Skin of body (tissue), 2 donors: ENCODE measurements around the gene HNRNPH3. TPM values are rescaled to one million over a fixed set of nuclear protein-coding genes. Genes with fewer than 3 reads are reported as not detected.
A peak's percentile ranks its signal among the peaks of the same experiment; 100 is the strongest.
"Not testable (repeated sequence)": the region's sequence is repeated elsewhere in the genome, so short reads cannot be mapped to it uniquely, and the experiment has no call there.

Source experiments
- DNase-seq: peaks from one replicate; lab custom pipeline; 2025; lab: John Stamatoyannopoulos, UW
- total RNA-seq: library from RNA; depleted of rRNA; stranded (reverse); fragments of >200 nt; gene quantifications from one replicate; pipeline ENCODE4 v1.2.3, GENCODE V29; 2014

HNRNPH3 gene
- total RNA-seq, result 58.8 TPM

- peak; percentile 98 for DNase-seq
Measured at GRCh38 chr10:68331455-68332258, at the start of gene HNRNPH3. Gene HNRNPH3 (plus strand): TSS chr10:68332064. CDS start chr10:68337222, 5,158 bp downstream.

GRCh38 chr10:68284062-68285001, 47.5 kb upstream of the HNRNPH3 start:
- DNase-seq, result no peak

- no peak for DNase-seq
Measured at GRCh38 chr10:68288717-68289116, 43.1 kb upstream of the HNRNPH3 start.

GRCh38 chr10:68290736-68291135, 41.1 kb upstream of the HNRNPH3 start:
- DNase-seq, result no peak

GRCh38 chr10:68296843-68297663, 34.8 kb upstream of the HNRNPH3 start:
- peak; percentile 13 for DNase-seq

- no peak for DNase-seq
Measured at GRCh38 chr10:68301301-68301700, 30.6 kb upstream of the HNRNPH3 start.

- DNase-seq, result peak; percentile 26
Measured at GRCh38 chr10:68301790-68302502, 29.9 kb upstream of the HNRNPH3 start.

GRCh38 chr10:68302503-68302823, 29.4 kb upstream of the HNRNPH3 start:
- DNase-seq, result no peak

- DNase-seq, result no peak
Measured at GRCh38 chr10:68302871-68303270, 29.0 kb upstream of the HNRNPH3 start.

- DNase-seq, result no peak
Measured at GRCh38 chr10:68303849-68304412, 27.9 kb upstream of the HNRNPH3 start.

- DNase-seq, result no peak
Measured at GRCh38 chr10:68305854-68306253, 26.0 kb upstream of the HNRNPH3 start.

GRCh38 chr10:68310531-68310930, 21.3 kb upstream of the HNRNPH3 start:
- DNase-seq, result no peak

- DNase-seq, result not testable (repeated sequence)
Measured at GRCh38 chr10:68314930-68315329, 16.9 kb upstream of the HNRNPH3 start.

GRCh38 chr10:68315582-68315981, 16.3 kb upstream of the HNRNPH3 start:
- DNase-seq, result no peak

- DNase-seq, result no peak
Measured at GRCh38 chr10:68318331-68319059, 13.4 kb upstream of the HNRNPH3 start.

- not testable (repeated sequence) for DNase-seq
Measured at GRCh38 chr10:68324396-68324795, 7.5 kb upstream of the HNRNPH3 start.

- DNase-seq, result peak; percentile 68
Measured at GRCh38 chr10:68327889-68328786, 3.7 kb upstream of the HNRNPH3 start.

- DNase-seq, result no peak
Measured at GRCh38 chr10:68329506-68329861, 2.4 kb upstream of the HNRNPH3 start.
